GM19452 (cell line): ENCODE data around the gene GTF2I.
A peak's percentile ranks its signal among the peaks of the same experiment; 100 is the strongest.
"Not testable (repeated sequence)": the region's sequence is repeated elsewhere in the genome, so short reads cannot be mapped to it uniquely, and the experiment has no call there.

ENCODE experiments used
- ATAC-seq: cut with Tn5 transposase; IDR thresholded peaks from one replicate; pipeline ENCODE4 v1.9.1; 2021; ENCODE audit not compliant: unreplicated experiment

The GTF2I gene

DNA sequence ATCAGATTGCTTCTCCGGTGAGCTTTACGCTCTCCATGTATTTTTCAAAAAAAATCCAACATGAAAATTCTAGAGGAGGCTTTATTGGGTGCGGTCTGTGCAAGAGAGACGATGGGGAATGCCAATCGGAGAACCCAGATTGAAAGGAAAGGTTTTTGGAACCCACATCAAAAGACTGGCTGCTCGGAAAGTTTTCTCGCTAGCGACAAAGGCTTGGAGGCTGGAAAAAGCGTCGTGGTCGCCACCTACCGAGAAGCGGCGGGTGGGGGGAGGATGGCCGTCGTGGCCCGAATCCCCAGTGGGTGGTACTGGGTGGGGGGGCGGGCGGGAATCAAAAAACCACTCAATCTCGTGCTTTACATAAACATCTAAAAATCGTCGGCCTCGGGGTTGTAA is 1.1 kb upstream of the GTF2I start:
- no peak for ATAC-seq

DNA sequence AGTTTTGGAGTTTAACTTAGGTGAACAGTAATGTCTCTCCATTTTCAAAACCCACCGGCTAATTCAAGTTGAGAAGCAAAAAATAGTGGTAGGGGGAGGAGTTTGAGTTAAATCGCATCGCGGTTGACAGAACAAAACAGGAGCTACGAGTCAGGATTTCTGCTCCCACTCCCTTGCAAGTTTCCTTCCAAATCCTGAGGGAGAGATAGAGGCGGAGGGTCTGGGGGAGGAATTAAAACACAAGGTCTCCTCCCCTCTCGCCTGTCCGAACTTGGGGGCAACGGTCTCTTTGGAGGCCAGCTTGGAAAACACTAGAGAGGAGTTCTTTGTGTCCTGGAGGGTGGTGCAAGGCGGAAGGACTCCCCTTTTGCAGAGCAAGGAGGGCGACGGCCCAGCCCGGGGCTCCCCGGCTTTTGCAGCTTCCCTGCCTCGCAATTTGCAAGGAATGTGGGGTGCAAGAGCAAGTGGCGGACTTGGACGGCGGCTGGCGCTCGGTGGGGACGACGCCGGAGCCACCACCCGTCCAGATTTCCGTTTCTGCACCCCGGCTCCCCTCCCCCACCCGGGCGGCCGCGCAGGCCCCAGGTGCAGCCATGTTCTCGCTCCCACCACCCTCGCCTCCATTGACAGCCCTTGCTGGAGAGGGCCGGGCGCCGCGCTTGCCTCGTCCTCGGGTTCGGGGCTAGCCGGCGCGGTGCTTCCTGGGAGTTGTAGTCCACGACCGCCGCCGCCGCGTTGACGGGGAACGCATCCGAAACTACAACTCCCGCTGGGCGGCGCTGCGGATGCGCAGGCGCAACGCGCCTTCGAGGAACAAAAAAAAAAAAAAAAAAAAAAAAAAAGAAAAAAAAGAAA is 454 bp upstream of the GTF2I start:
- ATAC-seq: peak; percentile 52

DNA sequence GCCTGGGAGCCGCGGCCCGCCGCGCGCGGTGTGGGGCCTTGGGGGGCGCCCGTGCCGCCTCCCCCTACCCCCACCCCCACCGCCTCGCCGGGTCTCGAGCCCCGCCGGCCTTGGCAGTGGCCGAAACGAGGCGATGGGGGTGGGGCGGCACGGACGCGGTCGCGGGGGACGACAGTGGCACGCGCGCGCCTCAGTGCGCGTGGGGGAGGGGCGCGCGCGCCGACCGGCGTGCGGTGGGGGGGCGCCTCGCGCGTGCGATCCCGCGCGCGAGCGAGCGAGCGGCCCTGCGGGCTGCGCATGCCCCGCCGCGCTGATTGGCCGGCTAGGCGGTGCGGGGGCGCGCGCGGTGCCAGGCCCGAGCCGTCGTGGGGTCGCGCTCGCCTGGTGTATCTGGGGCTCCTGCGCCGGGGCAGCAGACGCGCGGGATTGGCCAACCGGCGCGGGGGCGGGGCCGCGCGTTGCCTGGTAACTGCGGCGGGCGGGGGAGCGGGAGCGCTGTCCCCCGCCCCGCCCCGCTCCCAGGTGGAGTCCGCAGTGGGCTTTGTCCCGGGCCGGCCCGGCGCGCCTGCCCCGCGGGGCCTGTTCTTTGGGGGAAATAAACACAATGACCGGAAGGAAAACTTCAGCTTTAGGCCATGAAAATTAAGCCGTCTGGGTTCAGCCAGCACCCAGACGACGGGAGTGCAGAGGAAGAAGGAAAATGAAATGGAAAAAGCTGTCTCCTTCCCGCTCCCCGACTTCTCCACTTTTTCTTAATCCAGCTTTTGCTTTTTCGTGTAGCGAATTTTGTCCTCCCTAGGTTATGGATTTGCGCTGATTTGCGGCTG is 873 bp downstream of the GTF2I start:
- ATAC-seq: peak; percentile 52

DNA sequence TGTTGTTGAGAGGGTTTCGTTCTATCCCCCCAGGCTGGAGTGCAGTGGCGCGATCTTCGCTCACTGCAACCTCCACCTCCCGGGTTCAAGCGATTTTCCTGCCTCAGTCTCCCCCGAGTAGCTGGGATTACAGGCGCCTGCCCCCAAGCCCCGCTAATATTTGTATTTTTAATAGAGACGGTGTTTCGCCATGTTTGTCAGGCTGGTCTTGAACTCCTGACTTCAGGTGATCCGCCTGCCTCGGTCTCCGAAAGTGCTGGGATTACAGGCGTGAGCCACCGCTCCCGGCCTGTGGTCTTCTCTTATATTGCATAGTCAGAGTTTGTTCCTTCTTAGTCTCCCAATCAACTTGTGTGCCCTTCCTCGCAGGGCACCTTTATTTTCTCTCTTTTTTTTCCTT is 2.7 kb downstream of the GTF2I start:
- not testable (repeated sequence) for ATAC-seq

DNA sequence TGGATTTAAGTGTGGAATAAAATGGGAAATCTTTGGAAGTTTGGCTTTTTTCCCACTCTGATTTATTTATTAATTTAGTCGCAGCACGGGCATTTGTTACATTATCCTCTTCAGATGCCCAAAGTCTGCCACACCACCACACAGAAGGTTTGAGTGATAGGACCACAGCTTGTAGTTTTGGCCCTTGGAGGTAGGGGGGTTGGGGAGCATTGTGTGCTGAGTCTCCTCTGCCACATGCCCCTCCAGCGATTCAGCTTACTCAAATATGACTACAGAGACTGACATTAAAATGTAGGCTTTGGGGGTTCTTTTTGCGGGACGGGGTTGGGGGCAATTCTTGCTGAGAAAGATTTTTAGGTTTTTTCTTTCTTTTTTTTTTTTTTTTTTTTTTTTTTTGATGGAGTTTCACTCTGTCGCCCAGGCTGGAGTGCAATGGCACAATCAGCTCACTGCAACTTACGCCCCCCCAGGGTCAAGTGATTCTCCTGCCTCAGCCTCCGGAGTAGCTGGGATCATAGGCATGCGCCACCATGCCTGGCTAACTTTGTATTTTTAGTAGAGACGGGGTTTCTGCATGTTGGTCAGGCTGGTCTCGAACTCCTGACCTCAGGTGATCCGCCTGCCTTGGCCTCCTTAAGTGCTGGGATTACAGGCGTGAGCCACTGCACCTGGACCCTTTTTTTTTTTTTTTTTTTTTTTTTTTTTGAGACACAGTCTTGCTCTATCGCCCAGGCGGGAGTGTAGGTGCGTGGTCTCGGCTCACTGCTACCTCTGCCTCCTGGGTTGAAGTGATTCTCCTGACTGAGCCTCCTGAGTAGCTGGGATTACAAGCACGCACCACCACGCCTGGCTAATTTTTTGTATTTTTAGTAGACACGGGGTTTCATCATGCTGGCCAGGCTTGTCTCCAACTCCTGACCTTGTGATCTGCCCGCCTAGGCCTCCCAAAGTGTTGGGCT is 4.6 kb downstream of the GTF2I start:
- not testable (repeated sequence) for ATAC-seq

DNA sequence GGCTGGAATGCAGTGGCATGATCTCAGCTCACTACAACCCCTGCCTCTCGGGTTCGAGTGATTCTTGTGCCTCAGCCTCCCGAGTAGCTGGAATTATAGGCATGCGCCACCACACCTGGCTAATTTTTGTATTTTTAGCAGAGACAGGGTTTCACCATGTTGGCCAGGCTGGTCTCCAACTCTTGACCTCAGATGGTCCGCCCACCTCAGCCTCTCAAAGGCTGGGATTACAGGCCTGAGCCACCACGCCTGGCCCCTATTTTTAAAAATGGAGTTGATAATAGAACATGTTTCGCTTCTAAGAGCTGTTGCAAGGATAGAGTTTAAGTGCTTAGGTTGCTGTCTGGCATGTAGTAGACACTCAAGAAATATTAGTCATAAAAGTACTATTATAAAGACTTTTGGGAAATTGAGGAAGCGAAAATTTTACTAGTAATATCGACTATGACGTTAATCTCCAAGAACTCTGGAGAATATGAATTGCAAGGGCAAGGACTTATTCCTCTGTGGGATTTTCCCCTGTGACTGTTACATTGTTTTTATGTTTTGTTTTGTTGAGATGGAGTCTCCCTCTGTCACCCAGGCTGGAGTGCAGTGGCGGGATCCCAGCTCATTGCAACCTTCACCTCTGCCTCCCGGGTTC is 7.9 kb downstream of the GTF2I start:
- no peak for ATAC-seq

DNA sequence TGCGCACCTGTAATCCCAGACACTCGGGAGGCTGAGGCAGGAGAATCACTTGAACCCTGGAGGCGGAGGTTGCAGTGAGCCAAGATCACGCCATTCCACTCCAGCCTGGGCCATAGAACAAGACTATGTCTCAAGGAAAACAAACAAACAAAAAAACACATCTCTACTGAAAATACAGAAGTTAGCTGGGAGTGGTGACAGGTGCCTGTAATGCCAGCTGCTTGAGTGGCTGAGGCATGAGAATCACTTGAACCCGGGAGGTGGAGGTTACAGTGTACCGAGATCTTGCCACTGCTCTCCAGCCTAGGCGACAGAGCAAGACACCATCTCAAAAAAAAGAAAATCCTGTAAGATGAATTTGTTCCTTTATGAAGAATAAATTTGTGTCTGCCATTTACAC is 9.5 kb downstream of the GTF2I start:
- not testable (repeated sequence) for ATAC-seq

DNA sequence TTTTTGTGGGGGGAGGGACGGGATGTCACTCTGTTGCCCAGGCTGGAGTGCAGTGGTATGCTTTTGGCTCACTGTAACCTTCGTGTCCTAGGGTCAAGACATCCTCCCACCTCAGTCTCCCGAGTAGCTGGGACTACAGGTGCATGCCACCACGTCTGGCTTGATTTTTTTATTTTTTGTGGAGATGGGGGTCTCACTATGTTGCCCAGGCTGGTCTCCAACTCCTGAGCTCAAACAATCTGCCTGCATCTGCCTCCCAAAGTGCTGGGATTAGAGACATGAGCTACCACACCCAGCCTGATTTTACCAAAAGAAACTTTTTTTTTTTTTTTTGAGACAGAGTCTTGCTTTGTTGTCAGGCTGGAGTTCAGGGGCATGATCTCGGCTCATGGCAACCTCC is 10.0 kb downstream of the GTF2I start:
- ATAC-seq: not testable (repeated sequence)

DNA sequence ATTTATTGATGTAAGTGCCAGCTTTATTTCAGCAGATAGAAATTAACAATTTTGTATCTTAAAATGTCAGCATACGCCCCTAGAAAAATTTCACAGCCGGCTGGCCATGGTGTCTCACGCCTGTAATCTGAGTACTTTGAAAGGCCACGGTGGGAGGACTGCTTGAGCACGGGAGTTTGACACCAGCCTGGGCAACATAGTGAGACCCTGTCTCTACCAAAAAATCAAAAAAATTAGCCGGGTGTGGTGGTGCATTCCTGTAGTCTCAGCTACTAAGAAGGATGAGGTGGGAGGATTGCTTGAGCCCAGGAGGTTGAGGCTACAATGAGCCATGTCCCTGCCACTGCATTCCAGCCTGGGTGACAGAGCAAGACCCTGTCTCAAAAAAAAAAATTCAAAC is 14.1 kb downstream of the GTF2I start:
- no peak for ATAC-seq

DNA sequence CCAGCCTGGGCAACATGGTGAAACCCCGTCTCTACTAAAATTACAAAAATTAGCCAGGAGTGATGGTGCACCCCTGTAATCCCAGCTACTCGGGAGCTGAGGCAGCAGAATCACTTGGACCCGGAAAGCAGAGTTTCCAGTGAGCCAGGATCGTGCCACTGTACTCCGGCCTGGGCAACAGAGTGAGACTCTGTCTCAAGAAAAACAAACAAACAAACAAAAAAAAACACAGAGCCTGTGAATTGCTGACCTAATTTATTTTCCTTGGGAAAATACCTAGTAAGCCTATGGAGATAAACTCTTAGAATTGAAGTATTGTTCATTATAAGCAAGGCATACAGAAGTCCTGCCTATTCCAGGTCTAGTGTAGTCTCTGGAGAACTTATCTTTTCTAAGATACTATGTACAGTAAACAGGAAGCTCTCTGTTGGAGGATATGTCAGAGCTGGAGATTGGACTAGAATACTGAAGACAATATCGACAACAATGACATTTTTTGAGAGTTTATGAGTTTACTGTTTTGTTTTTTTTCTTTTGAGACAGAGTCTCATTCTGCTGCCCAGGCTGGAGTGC is 14.9 kb downstream of the GTF2I start:
- no peak for ATAC-seq

DNA sequence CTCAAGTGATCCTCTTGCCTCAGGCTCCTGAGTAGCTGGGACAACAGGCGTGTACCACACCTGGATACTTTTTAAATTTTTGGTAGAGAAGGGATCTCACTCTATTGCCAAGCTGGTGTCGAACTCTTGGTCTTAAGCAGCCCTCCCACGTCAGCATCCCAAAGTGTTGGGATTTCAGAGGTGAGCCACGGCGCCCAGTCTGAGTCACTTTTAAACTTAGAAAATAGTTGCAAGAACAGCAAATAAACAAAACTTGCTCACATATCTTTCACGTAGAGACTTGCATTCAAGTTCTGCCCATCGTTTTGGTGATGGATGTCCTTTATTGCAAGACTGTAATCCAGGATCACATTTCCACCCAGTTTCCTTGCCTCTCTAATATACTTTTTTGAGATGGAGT is 16.6 kb downstream of the GTF2I start:
- ATAC-seq: no peak

DNA sequence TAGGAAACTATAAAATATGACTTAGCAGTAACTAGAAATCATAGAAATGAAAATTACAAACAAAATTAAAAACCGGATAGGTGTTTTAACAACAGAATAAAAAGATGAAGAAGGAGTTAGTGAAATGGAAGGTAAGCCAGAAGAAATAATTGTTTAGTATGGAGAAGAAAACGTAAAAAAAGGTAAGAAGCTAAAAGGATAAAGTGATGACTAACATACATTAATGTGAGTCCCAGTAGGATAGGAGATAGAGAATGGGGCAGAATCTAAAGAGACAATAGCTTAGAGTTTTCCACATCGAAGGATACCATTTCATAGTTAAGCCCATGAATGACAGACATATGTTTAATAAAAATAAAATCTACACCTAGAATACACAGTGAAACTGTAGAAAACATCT is 25.3 kb downstream of the GTF2I start:
- no peak for ATAC-seq

DNA sequence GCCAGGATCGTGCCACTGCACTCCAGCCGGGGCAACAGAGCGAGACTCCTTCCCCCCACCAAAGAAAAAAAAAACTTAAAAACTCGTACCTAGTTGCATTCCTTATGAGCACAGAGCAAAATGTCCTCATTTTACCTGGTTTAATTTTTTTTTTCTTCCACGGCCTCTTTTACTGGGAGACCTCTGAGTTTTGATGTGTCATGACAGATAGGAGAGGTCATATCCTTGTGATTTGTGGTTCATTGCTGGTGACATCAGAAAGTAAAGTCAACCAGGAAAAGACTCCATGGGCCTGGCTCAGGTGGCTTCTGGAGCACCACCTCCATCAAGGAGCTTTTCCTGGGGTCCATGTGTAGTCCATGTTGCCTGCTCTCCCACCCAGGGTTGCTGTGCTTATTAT is 26.3 kb downstream of the GTF2I start:
- ATAC-seq: no peak

DNA sequence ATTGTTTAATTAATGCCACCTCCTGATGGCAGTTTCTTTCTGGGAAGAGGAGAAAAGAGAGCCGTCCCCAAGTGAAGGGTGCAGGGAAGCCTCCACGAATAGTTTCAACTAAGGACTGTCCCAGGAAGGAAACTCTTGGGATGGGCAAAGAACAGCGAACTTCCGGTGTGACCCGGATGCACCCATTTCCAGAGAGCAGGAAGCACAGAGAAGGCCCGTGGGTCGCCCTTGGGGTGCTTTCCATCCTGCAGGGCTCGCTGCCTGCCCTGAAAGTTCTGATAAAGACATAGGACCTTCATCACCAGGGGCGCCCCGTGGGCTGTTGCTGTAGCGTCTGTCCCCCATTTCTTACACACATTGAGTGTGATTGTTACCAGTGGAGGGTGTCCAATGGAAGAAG is 27.0 kb downstream of the GTF2I start:
- ATAC-seq: no peak

DNA sequence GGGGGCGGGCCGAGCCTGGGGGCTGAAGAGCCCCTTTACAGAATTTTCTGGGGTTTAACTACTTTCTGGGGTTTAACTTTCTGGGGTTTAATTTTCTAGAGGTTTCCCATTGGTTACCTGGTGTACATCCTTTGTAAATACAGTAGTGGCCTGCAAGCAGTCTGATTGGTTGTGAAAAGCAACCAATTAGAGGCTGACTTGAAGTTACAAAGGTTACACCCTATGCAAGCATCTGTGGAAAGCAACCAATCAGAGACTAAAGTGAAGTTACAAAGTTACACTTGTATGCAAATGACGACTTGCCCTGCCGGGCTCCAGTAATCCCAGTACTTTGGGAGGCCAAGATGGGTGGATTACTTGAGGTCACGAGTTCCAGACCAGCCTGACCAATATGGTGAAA is 27.4 kb downstream of the GTF2I start:
- no peak for ATAC-seq

DNA sequence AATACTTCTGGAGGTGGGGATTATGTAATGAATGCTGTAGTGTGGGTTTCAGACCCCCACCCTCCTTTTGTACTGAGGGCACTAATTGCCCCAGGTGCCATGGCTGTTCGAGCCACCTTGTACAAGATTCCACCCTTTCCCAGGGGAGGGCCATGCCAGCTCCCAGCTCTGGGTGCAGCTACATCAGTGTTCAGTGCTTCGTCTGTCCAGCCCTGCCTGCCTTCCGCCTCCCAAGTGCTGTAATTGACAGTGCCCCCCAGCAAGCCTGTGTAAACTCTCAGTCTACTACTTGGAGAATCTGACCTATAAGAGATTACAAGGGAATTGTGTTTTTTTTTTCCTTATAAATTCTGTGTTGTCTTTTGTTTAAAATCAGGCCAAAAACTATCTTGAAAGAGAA is 33.0 kb downstream of the GTF2I start:
- ATAC-seq: no peak

DNA sequence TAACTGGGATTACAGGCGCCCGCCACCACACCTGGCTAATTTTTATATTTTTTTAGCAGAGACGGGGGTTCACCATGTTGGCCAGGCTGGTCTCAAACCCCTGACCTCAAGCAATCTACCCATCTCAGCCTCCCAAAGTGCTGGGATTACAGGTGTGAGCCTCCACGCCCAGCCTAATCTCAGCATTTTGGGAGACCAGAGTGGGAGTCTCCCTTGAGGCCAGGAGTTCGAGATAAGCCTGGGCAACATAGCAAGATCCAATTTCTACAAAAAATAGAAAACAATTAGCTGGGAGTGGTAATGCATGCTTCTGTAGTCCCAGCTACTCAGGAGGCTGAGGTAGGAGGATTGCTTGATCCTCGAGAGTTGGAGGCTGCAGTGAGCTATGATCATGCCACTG is 46.9 kb downstream of the GTF2I start:
- ATAC-seq: not testable (repeated sequence)

DNA sequence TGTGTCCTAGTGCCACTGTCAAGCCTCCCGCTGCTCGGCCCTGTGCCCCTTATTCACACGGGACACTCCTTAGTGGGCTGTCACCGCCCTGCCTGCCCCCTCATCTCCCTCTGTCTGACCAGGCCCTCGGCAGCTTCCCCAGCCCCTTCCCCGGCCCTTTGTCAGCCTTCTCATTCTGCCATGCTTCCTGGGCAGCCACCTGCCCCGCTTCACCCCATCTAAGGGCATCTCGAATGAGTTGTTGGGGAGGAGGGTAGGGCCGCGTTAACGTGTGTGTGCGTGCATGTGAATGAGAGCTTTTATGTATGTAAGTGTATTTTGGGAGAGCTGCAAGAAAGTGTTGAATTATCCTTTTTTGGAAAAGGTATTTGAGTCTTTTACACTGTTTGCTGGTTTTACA is 49.7 kb downstream of the GTF2I start:
- no peak for ATAC-seq

DNA sequence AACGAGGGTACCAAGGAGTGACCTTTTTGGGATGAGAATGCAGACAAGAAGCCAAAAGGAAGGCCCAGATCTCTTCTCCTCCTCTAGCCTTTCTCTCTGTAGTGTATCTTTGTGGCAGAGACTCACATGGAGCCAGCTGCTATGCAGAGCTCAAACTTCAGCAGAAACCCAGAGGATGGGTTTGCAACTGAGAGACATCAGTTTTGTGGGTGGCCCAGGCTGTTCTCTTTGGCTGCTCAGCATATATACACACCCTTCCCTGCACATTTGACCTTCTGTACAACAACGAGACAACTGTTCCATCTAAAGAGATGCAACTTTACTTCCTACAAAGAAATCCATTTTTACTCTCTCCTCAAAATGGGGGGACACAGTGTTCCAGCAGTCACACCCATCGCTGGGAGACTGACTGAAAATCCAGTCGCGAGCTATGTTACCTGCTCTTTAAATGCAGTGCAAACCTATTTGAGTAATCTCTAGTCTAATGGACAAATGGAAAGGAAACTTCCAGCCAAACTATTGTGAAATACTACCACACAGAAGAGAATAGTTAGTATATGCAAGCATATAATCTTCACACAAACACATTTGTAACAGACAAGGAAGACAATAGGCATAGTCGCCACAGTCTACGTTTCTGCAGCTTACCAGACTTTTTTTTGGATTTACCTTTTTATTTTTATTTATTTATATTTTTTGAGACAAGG is 51.2 kb downstream of the GTF2I start:
- no peak for ATAC-seq
